H9 (cell line): ENCODE results near the gene TMEM109. TPM values are rescaled to one million over a fixed set of nuclear protein-coding genes. Genes with fewer than 3 reads are reported as not detected.

Experiments
- DNase-seq: peaks from one replicate; pipeline ENCODE4 v3.0.0-alpha.2; 2017
- H2AFZ ChIP-seq: one replicate; pipeline ENCODE4 v1.6.1; 2013; ENCODE audit warnings: mild to moderate bottlenecking, low read length, control low read depth, moderate library complexity
- H2AK5ac ChIP-seq: 2 replicates; pipeline ENCODE4 v1.6.1; 2013; ENCODE audit warnings: low read length, control low read depth, mixed read lengths; ENCODE audit not compliant: insufficient read length
- H2BK120ac ChIP-seq: one replicate; pipeline ENCODE4 v1.6.1; 2013; ENCODE audit warnings: low read depth, mild to moderate bottlenecking, low read length, control low read depth, inconsistent platforms; ENCODE audit not compliant: poor library complexity, severe bottlenecking
- H2BK12ac ChIP-seq: 2 replicates; pipeline ENCODE4 v1.6.1; 2013; ENCODE audit warnings: low read length, control low read depth, mixed read lengths, low read depth; ENCODE audit not compliant: insufficient read length
- H2BK15ac ChIP-seq: 2 replicates; pipeline ENCODE4 v1.6.1; 2013; ENCODE audit warnings: low read depth, low read length, control low read depth
- H2BK20ac ChIP-seq: one replicate; pipeline ENCODE4 v1.6.1; 2013; ENCODE audit warnings: low read depth, mild to moderate bottlenecking, low read length, control low read depth, inconsistent platforms; ENCODE audit not compliant: poor library complexity, severe bottlenecking
- H2BK5ac ChIP-seq: 2 replicates; pipeline ENCODE4 v1.6.1; 2013; ENCODE audit warnings: low read length, control low read depth, mixed read lengths; ENCODE audit not compliant: insufficient read length
- H3K14ac ChIP-seq: 2 replicates; pipeline ENCODE4 v1.6.1; 2013; ENCODE audit warnings: low read length, control low read depth; ENCODE audit not compliant: insufficient read depth
- H3K18ac ChIP-seq: 2 replicates; pipeline ENCODE4 v1.6.1; 2013; ENCODE audit warnings: low read depth, mild to moderate bottlenecking, mixed read lengths, low read length, control low read depth; ENCODE audit not compliant: insufficient read length
- H3K23ac ChIP-seq: 2 replicates; pipeline ENCODE4 v1.6.1; 2013; ENCODE audit warnings: low read length, control low read depth, mixed read lengths, low read depth; ENCODE audit not compliant: insufficient read length
- H3K23me2 ChIP-seq: 2 replicates; pipeline ENCODE4 v1.6.1; 2013; ENCODE audit warnings: low read depth, mild to moderate bottlenecking, mixed read lengths, low read length, control low read depth; ENCODE audit not compliant: insufficient read length, poor library complexity, severe bottlenecking
- H3K27ac ChIP-seq: 2 replicates; pipeline ENCODE4 v1.5.1; 2013; ENCODE audit warnings: low read length, control low read depth, mixed read lengths, low read depth; ENCODE audit not compliant: insufficient read length
- H3K27me3 ChIP-seq: 2 replicates; pipeline ENCODE4 v1.6.1; 2013; ENCODE audit warnings: low read length, control low read depth, inconsistent platforms; ENCODE audit not compliant: insufficient read depth
- H3K4ac ChIP-seq: 2 replicates; pipeline ENCODE4 v1.6.1; 2013; ENCODE audit warnings: low read depth, mild to moderate bottlenecking, control low read depth, inconsistent platforms, low read length, moderate library complexity
- H3K4me1 ChIP-seq: 2 replicates; pipeline ENCODE4 v1.6.1; 2013; ENCODE audit warnings: low read length, control low read depth, inconsistent platforms; ENCODE audit not compliant: insufficient read depth
- H3K4me2 ChIP-seq: 2 replicates; pipeline ENCODE4 v1.6.1; 2013; ENCODE audit warnings: low read length, control low read depth, mixed read lengths; ENCODE audit not compliant: insufficient read length, insufficient read depth
- H3K56ac ChIP-seq: 2 replicates; pipeline ENCODE4 v1.6.1; 2013; ENCODE audit warnings: low read depth, mild to moderate bottlenecking, mixed read lengths, low read length, control low read depth; ENCODE audit not compliant: insufficient read length
- H3K79me1 ChIP-seq: 2 replicates; pipeline ENCODE4 v1.6.1; 2013; ENCODE audit warnings: low read depth, mild to moderate bottlenecking, moderate library complexity, low read length, control low read depth, inconsistent platforms; ENCODE audit not compliant: insufficient read depth, poor library complexity, severe bottlenecking
- H3K79me2 ChIP-seq: 2 replicates; pipeline ENCODE4 v1.6.1; 2013; ENCODE audit warnings: low read length, control low read depth, inconsistent platforms; ENCODE audit not compliant: insufficient read depth
- H3K9ac ChIP-seq: 2 replicates; pipeline ENCODE4 v1.6.1; 2013; ENCODE audit warnings: low read length, control low read depth, mixed read lengths; ENCODE audit not compliant: insufficient read length; ENCODE audit errors: extremely low read depth
- H3K9me3 ChIP-seq: one replicate; pipeline ENCODE4 v1.6.1; 2013; ENCODE audit warnings: low read depth, low read length, inconsistent platforms; ENCODE audit not compliant: control insufficient read depth
- H3T11ph ChIP-seq: one replicate; pipeline ENCODE4 v1.6.1; 2013; ENCODE audit warnings: mild to moderate bottlenecking, low read length, control low read depth, inconsistent platforms
- H4K20me1 ChIP-seq: one replicate; pipeline ENCODE4 v1.6.1; 2013; ENCODE audit not compliant: control insufficient read depth, insufficient read length, insufficient read depth
- H4K5ac ChIP-seq: 2 replicates; pipeline ENCODE4 v1.6.1; 2013; ENCODE audit warnings: low read depth, mild to moderate bottlenecking, mixed read lengths, low read length, control low read depth; ENCODE audit not compliant: insufficient read length
- H4K8ac ChIP-seq: replicated peaks from 2 replicates; pipeline ENCODE4 v1.6.1; 2013; ENCODE audit warnings: low read length, control low read depth, mixed read lengths, low read depth; ENCODE audit not compliant: insufficient read length
- H4K91ac ChIP-seq: 2 replicates; pipeline ENCODE4 v1.6.1; 2013; ENCODE audit warnings: low read depth, mild to moderate bottlenecking, moderate library complexity, mixed read lengths, low read length, control low read depth; ENCODE audit not compliant: insufficient read length
- H3K27ac Mint-ChIP-seq, 3 experiments: 2 replicates in 2 of 3; 3 replicates in 1 of 3; pipeline ENCODE4 v1.8.0; 2020 to 2021; ENCODE audit warnings: mixed read lengths in 3 of 3, mild to moderate bottlenecking in 1 of 3, moderate library complexity in 1 of 3
- H3K27me3 Mint-ChIP-seq: 2 replicates; pipeline ENCODE4 v1.8.0; 2021; ENCODE audit warnings: low read depth, mild to moderate bottlenecking, moderate library complexity, mixed read lengths
- H3K36me3 Mint-ChIP-seq, 3 experiments: 2 replicates in 2 of 3; 3 replicates in 1 of 3; pipeline ENCODE4 v1.8.0; 2020 to 2021; ENCODE audit warnings: low read depth in 3 of 3, mixed read lengths in 3 of 3; ENCODE audit not compliant: insufficient read depth in 1 of 3
- H3K4me1 Mint-ChIP-seq, 2 experiments: 2 replicates each; pipeline ENCODE4 v1.8.0; 2020; ENCODE audit warnings: mixed read lengths in 2 of 2
- H3K4me3 Mint-ChIP-seq, 2 experiments: 2 replicates in 1 of 2; 3 replicates in 1 of 2; pipeline ENCODE4 v1.8.0; 2020 to 2021; ENCODE audit warnings: mild to moderate bottlenecking in 2 of 2, mixed read lengths in 2 of 2, moderate library complexity in 1 of 2
- H3K9me3 Mint-ChIP-seq, 2 experiments: 2 replicates in 1 of 2; 3 replicates in 1 of 2; pipeline ENCODE4 v1.8.0; 2020; ENCODE audit warnings: mild to moderate bottlenecking in 2 of 2, mixed read lengths in 2 of 2, moderate library complexity in 1 of 2
- CTCF ChIP-seq: fragments of 200-600 bp; sonication (generic); conservative IDR thresholded peaks from 3 replicates; pipeline ENCODE4 v1.8.0; 2021; ENCODE audit warnings: antibody characterized with exemption, mild to moderate bottlenecking
- WGBS: extraction: QIAGEN DNeasy Blood & Tissue Kit; methylation state at CpG from one replicate; pipeline ENCODE4 v1.1.7; 2013; ENCODE audit warnings: missing lambda C conversion rate, low lambda C conversion rate, mixed read lengths; ENCODE audit not compliant: insufficient read length; ENCODE audit errors: extremely low coverage; 5-methylcytosine and 5-hydroxymethylcytosine counted together
- total RNA-seq: library from RNA; stranded (reverse); gene quantifications from 2 replicates; pipeline ENCODE4 v1.2.1, GENCODE V29; 2021

TMEM109 gene
- total RNA-seq, 1 experiment from 2014 or later = 38.0 TPM

GRCh38 chr11:60875366-60876167, 38.4 kb upstream of the TMEM109 start:
- Histone ChIP-seq H3K9ac (no peak overlapping the region), H4K91ac (no peak overlapping the region), H4K5ac (no peak overlapping the region), H3K4me2 (no peak overlapping the region), H3K9me3 (no peaks in the 10 kb centered on the region), H2AFZ (no peak overlapping the region), H2AK5ac (no peak overlapping the region), H3K4ac (no peak overlapping the region), H2BK5ac (no peak overlapping the region), H3K27ac (no peak overlapping the region), H3K23me2 (no peaks in the 10 kb centered on the region), H3T11ph (no peak overlapping the region), H3K79me2 (no peaks in the 10 kb centered on the region), H2BK15ac (no peak overlapping the region), H3K14ac (no peak overlapping the region; the same call in 1 of the 2 replicates), H3K23ac (no peak overlapping the region), H3K4me1 (peaks cover 2% of the 10 kb centered on the region; the same call in 1 of the 2 replicates), H2BK20ac (no peak overlapping the region), H2BK12ac (no peak overlapping the region), H4K8ac (no peak overlapping the region), H4K20me1 (no peaks in the 10 kb centered on the region), H3K79me1 (no peaks in the 10 kb centered on the region), H3K27me3 (no peaks in the 10 kb centered on the region), H3K56ac (no peak overlapping the region), H2BK120ac (no peak overlapping the region), H3K18ac (no peak overlapping the region)
- H3K36me3 Mint-ChIP-seq = peaks cover 0 to 10% (median 0%) of the 10 kb centered on the region in 3 experiments; a peak in 2 of 7 replicates
- WGBS = no CpG with 5 or more reads among the region's 7 CpGs
- no peak for DNase-seq
- H3K9me3 Mint-ChIP-seq = no peaks in the 10 kb centered on the region
- no peaks in the 10 kb centered on the region; the same call in 1 of the 2 replicates for H3K27me3 Mint-ChIP-seq
- no peak for TF ChIP-seq CTCF
- H3K4me1 Mint-ChIP-seq = peaks cover 8 to 9% of the 10 kb centered on the region in 2 experiments
- H3K27ac Mint-ChIP-seq = no peak overlapping the region
- no peak overlapping the region for H3K4me3 Mint-ChIP-seq
